Endothelial cell of umbilical vein (primary cell): ENCODE results near the gene GPR65. TPM values are rescaled to one million over a fixed set of nuclear protein-coding genes. Genes with fewer than 3 reads are reported as not detected.

ENCODE experiments used
- BruUV-seq: library from RNA; stranded (reverse); fragments of 400-500 nt; replicated peaks from 2 replicates; lab custom pipeline; 2021; lab: Mats Ljungman, UMichigan
- CTCF ChIA-PET: fragments of 300-600, 350-600 bp; sonication (Branson Sonifier 250); formaldehyde crosslinking; loops from one replicate; lab custom pipeline; 2021; ENCODE audit warnings: antibody characterized with exemption, inconsistent platforms; lab: Charles Lee
- POLR2A ChIA-PET: fragments of 300-600, 350-600 bp; sonication (Branson Sonifier 250); formaldehyde crosslinking; loops from one replicate; lab custom pipeline; 2021; ENCODE audit warnings: antibody characterized with exemption, inconsistent platforms; lab: Charles Lee
- DNase-seq: peaks from one replicate; pipeline ENCODE4 v3.0.0-alpha.2; 2011; ENCODE audit warnings: low read depth, low spot score
- FAIRE-seq: peaks from 2 replicates; lab custom pipeline; 2011; peaks lifted over from hg19 to GRCh38; lab: Jason Lieb, UNC
- H2AFZ ChIP-seq: 2 replicates; pipeline ENCODE4 v1.6.0; 2012; ENCODE audit warnings: low read depth, low read length, control low read depth, inconsistent platforms
- H3K27ac ChIP-seq: 2 replicates; pipeline ENCODE4 v1.5.1; 2011; ENCODE audit warnings: low read depth, mild to moderate bottlenecking, control low read depth, low read length, moderate library complexity; ENCODE audit not compliant: insufficient read depth
- H3K27me3 ChIP-seq, 2 experiments: 2 replicates each; pipeline versions ENCODE4 v1.6.0 to v1.6.1; 2011; ENCODE audit warnings: low read length in 2 of 2, mixed read lengths in 1 of 2; ENCODE audit not compliant: control insufficient read depth in 2 of 2, insufficient read depth in 2 of 2
- H3K36me3 ChIP-seq, 2 experiments: 2 replicates in 1 of 2; 3 replicates in 1 of 2; pipeline ENCODE4 v1.5.1; 2011; ENCODE audit warnings: low read length in 2 of 2, mild to moderate bottlenecking in 1 of 2, moderate library complexity in 1 of 2; ENCODE audit not compliant: control insufficient read depth in 2 of 2, insufficient read depth in 2 of 2; ENCODE audit errors: extremely low read depth in 1 of 2
- H3K4me1 ChIP-seq: 3 replicates; pipeline ENCODE4 v1.5.1; 2011; ENCODE audit warnings: mild to moderate bottlenecking, low read length; ENCODE audit not compliant: control insufficient read depth, insufficient read depth; ENCODE audit errors: extremely low read depth
- H3K4me2 ChIP-seq: 2 replicates; pipeline ENCODE4 v1.6.1; 2011; ENCODE audit warnings: low read length, control low read depth, mixed read lengths; ENCODE audit not compliant: insufficient read depth
- H3K4me3 ChIP-seq, 3 experiments: fragments of 200-600 bp in 1 of 3; sonication (generic), shearing (Covaris generic) in 1 of 3; replicated peaks in 1 of 3; 2 replicates each; pipeline ENCODE4 v1.5.1; 2011 to 2016; ENCODE audit warnings: control low read depth in 3 of 3, low read length in 3 of 3, mild to moderate bottlenecking in 2 of 3, inconsistent platforms in 1 of 3, low read depth in 1 of 3, moderate library complexity in 1 of 3; ENCODE audit not compliant: insufficient read depth in 1 of 3
- H3K79me2 ChIP-seq: 2 replicates; pipeline ENCODE4 v1.6.0; 2012; ENCODE audit warnings: low read length, inconsistent platforms; ENCODE audit not compliant: control insufficient read depth, insufficient read depth
- H3K9ac ChIP-seq: replicated peaks from 2 replicates; pipeline ENCODE3; 2011; ENCODE audit warnings: low read length, control low read depth; ENCODE audit not compliant: insufficient read depth; ENCODE audit errors: extremely low read depth
- H3K9me1 ChIP-seq: replicated peaks from 3 replicates; pipeline ENCODE4 v1.6.0; 2011; ENCODE audit warnings: mild to moderate bottlenecking, low read length; ENCODE audit not compliant: control insufficient read depth, insufficient read depth; ENCODE audit errors: extremely low read depth
- H3K9me3 ChIP-seq: replicated peaks from 2 replicates; pipeline ENCODE4 v1.5.1; 2012; ENCODE audit warnings: low read length, inconsistent platforms; ENCODE audit not compliant: control insufficient read depth, insufficient read depth
- H4K20me1 ChIP-seq: replicated peaks from 2 replicates; pipeline ENCODE3; 2011; ENCODE audit warnings: mild to moderate bottlenecking, low read length; ENCODE audit not compliant: control insufficient read depth, insufficient read depth; ENCODE audit errors: extremely low read depth
- CTCF ChIP-seq, 2 donors: IDR thresholded peaks; 1 replicate in 1 of 2; 2 replicates in 1 of 2; pipeline ENCODE4 v1.5.1; 2011; ENCODE audit warnings: low read length in 2 of 2, mild to moderate bottlenecking in 2 of 2, moderate library complexity in 2 of 2, control low read depth in 1 of 2, inconsistent platforms in 1 of 2, low read depth in 1 of 2; ENCODE audit not compliant: insufficient read depth in 1 of 2; ENCODE audit errors: extremely low read depth in 1 of 2
- EZH2 ChIP-seq: IDR thresholded peaks from 2 replicates; pipeline ENCODE4 v1.6.1; 2012; ENCODE audit warnings: borderline replicate concordance, low read depth, mild to moderate bottlenecking, moderate library complexity, low read length, inconsistent platforms; ENCODE audit not compliant: severe bottlenecking
- FOS ChIP-seq: IDR thresholded peaks from 2 replicates; pipeline ENCODE4 v1.6.1; 2011; ENCODE audit warnings: mild to moderate bottlenecking, low read length, moderate library complexity, borderline replicate concordance; ENCODE audit not compliant: insufficient read depth
- GATA2 ChIP-seq: IDR thresholded peaks from 2 replicates; pipeline ENCODE4 v1.7.0; 2011; ENCODE audit warnings: low read depth, mild to moderate bottlenecking, moderate library complexity, mixed read lengths, low read length; ENCODE audit not compliant: insufficient read length, insufficient read depth
- JUN ChIP-seq: IDR thresholded peaks from 2 replicates; pipeline ENCODE4 v1.6.1; 2011; ENCODE audit warnings: borderline replicate concordance, low read depth; ENCODE audit not compliant: insufficient read length, insufficient read depth
- MAX ChIP-seq: IDR thresholded peaks from 2 replicates; pipeline ENCODE4 v1.6.1; 2011; ENCODE audit not compliant: insufficient read depth, insufficient read length
- MYC ChIP-seq: IDR thresholded peaks from one replicate; pipeline ENCODE4 v1.6.1; 2011; ENCODE audit warnings: mild to moderate bottlenecking, low read depth, low read length
- POLR2A ChIP-seq: IDR thresholded peaks from 2 replicates; pipeline ENCODE4 v1.6.1; 2012; ENCODE audit warnings: low read depth, mild to moderate bottlenecking, control low read depth, low read length
- POLR2AphosphoS5 ChIP-seq: IDR thresholded peaks from 2 replicates; pipeline ENCODE4 v1.6.1; 2012; ENCODE audit warnings: low read depth, mild to moderate bottlenecking, control low read depth, low read length, moderate library complexity; ENCODE audit not compliant: insufficient read depth
- dilution Hi-C: fragments of 300-500 bp; cut with MboI; formaldehyde crosslinking; loops from one replicate; pipeline ENCODE4 v1.15.0; 2019; ENCODE audit warnings: low sequenced_read_pairs; ENCODE audit not compliant: extremely low pct_ligation_motif_present
- intact Hi-C: fragments of 100-400 bp; cut with micrococcal nuclease; formaldehyde crosslinking; loops from one replicate; pipeline ENCODE4 v1.10.0; 2022
- polyA plus RNA-seq, 4 experiments: library from polyadenylated mRNA; depleted of rRNA in 3 of 4; stranded (reverse) in 3 of 4; unstranded in 1 of 4; fragments of >200 nt; gene quantifications; 2 replicates each; pipeline versions ENCODE4 v1.2.1 to v1.2.3, GENCODE V29; 2011 to 2012; ENCODE audit warnings: missing spikeins in 1 of 4
- total RNA-seq: library from RNA; stranded (reverse); gene quantifications from 2 replicates; pipeline ENCODE4 v1.2.3, GENCODE V29; 2021

GPR65 gene
- total and polyA plus RNA-seq, 2 donors (not counting 3 experiments of a cell fraction or from before 2014, with no cell fraction given), result 0.03 to 0.07 TPM

GRCh38 chr14:88009486-88009885 is 4.6 kb downstream of the GPR65 start:
- Histone ChIP-seq H3K9me3 (no peaks in the 10 kb centered on the region), H4K20me1 (no peaks in the 10 kb centered on the region), H3K9me1 (peaks cover 2% of the 10 kb centered on the region), H3K36me3 (no peaks in the 10 kb centered on the region), H3K79me2 (no peaks in the 10 kb centered on the region), H3K27me3 (no peaks in the 10 kb centered on the region), H3K4me2 (no peak overlapping the region), H3K4me1 (peaks cover 3% of the 10 kb centered on the region), H3K4me3 (no peak overlapping the region), H3K9ac (no peak overlapping the region), H2AFZ (no peak overlapping the region), H3K27ac (no peak overlapping the region)
- no peak for DNase-seq
- dilution Hi-C loops, result no loop called here
- TF ChIP-seq MAX (no peak), EZH2 (no peak), MYC (no peak), FOS (no peak), JUN (no peak), CTCF (IDR thresholded peaks at IDR 0.05; ENCODE audit: extremely low read depth in 1 of 2, insufficient read depth in 1 of 2, low read depth in 1 of 2, low read length in 2 of 2) (no peak), POLR2A (no peak), GATA2 (no peak), POLR2AphosphoS5 (no peak)
- ChIA-PET POLR2A (no interaction called here), CTCF (no interaction called here)
- intact Hi-C loops, result no loop called here
- FAIRE-seq, result no peak
- BruUV-seq, result no TSS peak
